ENCODE data around the gene RAB34.

GRCh38 chr17:28669918-28670317 lies 47.8 kb downstream of the RAB34 start:
- TF ChIP-seq EZH2 (IDR thresholded peaks at IDR 0.05; ENCODE audit: insufficient read depth, poor library complexity, severe bottlenecking) = no peak
- TF ChIP-seq EZH2phosphoT487 (IDR thresholded peaks at IDR 0.05; ENCODE audit: insufficient read depth, low read depth) = no peak
